ENCODE measurements around the gene RSRP1.

RSRP1 gene

DNA sequence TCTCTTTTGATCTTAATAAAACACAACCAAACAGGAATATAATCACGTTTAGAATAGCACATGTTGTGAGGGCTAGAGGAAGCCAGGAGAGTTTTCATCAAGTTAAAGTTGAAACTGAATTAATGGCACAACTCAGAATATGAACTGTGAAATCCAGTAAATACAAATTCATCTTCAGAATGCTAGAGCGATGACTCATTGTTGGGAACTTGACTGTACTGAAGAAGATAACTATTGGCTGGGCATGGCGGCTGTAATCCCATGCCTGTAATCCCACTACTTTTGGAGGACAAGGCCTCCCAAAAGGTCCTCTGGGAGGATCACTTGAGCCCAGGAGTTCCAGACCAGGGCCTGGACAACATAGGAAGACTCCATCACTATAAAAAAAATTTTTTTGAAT is 23.8 kb downstream of the RSRP1 start:
- TF ChIP-seq, protein P1, sequence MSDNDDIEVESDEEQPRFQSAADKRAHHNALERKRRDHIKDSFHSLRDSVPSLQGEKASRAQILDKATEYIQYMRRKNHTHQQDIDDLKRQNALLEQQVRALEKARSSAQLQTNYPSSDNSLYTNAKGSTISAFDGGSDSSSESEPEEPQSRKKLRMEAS (IDR thresholded peaks at IDR 0.05; ENCODE audit: low read depth, low read length), result no peak
- TF ChIP-seq MYC (IDR thresholded peaks at IDR 0.05; ENCODE audit: low read depth, low read length) (no peak), POLR2A (IDR thresholded peaks at IDR 0.05; ENCODE audit: extremely low read depth, insufficient read length) (no peak)
- TF ChIP-seq, protein P2, sequence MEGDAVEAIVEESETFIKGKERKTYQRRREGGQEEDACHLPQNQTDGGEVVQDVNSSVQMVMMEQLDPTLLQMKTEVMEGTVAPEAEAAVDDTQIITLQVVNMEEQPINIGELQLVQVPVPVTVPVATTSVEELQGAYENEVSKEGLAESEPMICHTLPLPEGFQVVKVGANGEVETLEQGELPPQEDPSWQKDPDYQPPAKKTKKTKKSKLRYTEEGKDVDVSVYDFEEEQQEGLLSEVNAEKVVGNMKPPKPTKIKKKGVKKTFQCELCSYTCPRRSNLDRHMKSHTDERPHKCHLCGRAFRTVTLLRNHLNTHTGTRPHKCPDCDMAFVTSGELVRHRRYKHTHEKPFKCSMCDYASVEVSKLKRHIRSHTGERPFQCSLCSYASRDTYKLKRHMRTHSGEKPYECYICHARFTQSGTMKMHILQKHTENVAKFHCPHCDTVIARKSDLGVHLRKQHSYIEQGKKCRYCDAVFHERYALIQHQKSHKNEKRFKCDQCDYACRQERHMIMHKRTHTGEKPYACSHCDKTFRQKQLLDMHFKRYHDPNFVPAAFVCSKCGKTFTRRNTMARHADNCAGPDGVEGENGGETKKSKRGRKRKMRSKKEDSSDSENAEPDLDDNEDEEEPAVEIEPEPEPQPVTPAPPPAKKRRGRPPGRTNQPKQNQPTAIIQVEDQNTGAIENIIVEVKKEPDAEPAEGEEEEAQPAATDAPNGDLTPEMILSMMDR (IDR thresholded peaks at IDR 0.05; ENCODE audit: low read depth, low read length), result no peak
- no peak overlapping the region for H3K4me3 ChIP-seq (ENCODE audit: low read depth, low read length)
- no peak for DNase-seq (ENCODE audit: low read depth)

DNA sequence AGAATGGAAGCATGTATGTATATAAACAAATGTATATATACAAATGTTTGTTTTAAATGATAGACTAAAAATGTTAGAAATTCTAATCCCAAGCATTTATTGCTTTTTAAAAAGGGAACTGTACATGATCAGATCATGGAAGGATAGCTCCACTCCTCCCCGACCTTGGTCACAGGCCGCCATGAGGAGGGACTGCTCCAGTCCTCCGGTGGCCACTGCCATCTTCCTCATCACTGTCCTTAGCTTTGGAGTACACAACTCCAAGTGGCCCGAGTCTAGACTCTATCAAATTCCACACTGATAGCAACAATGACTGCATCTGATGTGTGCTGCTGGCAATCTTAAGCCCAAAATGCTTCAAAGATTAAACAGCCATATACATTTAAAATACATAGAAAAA is 24.6 kb downstream of the RSRP1 start:
- DNase-seq (ENCODE audit: low read depth), result no peak
- no peak for TF ChIP-seq MYC (IDR thresholded peaks at IDR 0.05; ENCODE audit: low read depth, low read length)
- no peak for TF ChIP-seq POLR2A (IDR thresholded peaks at IDR 0.05; ENCODE audit: extremely low read depth, insufficient read length)
- TF ChIP-seq, protein P2 (IDR thresholded peaks at IDR 0.05; ENCODE audit: low read depth, low read length), result no peak
- TF ChIP-seq, protein P1 (IDR thresholded peaks at IDR 0.05; ENCODE audit: low read depth, low read length), result no peak
- H3K4me3 ChIP-seq (ENCODE audit: low read depth, low read length), result no peak overlapping the region

DNA sequence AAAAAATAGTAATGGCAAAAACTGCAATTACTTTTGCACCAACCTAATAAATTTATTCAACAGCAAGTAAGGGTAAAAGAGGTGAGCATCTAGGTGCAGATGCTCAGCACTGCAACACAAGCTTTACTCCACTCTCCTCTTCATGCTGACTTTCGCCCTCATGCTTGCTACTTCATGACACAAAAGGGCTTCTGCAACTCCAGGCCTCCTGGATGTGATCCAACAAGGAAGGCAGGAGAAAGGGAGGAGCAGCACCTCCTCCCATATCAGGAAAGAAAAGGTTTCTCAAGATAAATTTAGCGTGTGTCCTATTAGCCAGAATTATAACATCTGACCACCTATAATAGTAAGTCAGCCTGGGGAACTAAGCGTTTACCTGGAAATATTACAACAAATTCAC is 26.6 kb downstream of the RSRP1 start:
- H3K4me3 ChIP-seq (ENCODE audit: low read depth, low read length), result no peak overlapping the region
- DNase-seq (ENCODE audit: low read depth), result no peak
- TF ChIP-seq MYC (IDR thresholded peaks at IDR 0.05; ENCODE audit: low read depth, low read length), result no peak
- TF ChIP-seq, protein P2 (IDR thresholded peaks at IDR 0.05; ENCODE audit: low read depth, low read length), result no peak
- TF ChIP-seq, protein P1 (IDR thresholded peaks at IDR 0.05; ENCODE audit: low read depth, low read length), result no peak
- TF ChIP-seq POLR2A (IDR thresholded peaks at IDR 0.05; ENCODE audit: extremely low read depth, insufficient read length), result no peak

DNA sequence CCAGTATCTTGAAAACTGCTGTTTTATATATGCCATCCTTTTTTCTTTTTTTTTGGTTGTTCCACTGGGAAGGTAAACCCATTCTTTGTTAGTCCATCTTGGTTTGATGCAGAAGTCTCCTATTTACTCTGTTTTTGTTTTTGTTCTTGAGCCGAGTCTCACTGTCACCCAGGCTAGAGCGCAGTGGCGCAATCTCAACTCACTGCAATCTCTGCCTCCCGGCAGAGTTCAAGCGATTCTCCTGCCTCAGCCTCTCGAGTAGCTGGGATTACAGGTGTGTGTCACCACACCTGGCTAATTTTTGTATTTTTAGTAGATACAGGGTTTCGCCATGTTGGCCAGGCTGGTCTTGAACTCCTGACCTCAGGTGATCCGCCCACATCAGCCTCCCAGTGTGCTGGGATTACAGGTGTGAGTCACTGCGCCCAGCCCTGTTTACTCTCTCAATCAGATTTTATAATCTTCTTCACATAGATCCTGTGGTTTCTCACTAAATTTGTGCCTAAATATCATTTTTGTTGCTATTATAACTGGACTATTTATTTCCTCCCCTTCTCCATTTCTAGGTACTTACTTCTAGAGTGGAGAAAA is 27.5 kb downstream of the RSRP1 start:
- TF ChIP-seq, protein P2 (IDR thresholded peaks at IDR 0.05; ENCODE audit: low read depth, low read length), result no peak
- no peak for TF ChIP-seq MYC (IDR thresholded peaks at IDR 0.05; ENCODE audit: low read depth, low read length)
- no peak for DNase-seq (ENCODE audit: low read depth)
- no peak overlapping the region for H3K4me3 ChIP-seq (ENCODE audit: low read depth, low read length)

DNA sequence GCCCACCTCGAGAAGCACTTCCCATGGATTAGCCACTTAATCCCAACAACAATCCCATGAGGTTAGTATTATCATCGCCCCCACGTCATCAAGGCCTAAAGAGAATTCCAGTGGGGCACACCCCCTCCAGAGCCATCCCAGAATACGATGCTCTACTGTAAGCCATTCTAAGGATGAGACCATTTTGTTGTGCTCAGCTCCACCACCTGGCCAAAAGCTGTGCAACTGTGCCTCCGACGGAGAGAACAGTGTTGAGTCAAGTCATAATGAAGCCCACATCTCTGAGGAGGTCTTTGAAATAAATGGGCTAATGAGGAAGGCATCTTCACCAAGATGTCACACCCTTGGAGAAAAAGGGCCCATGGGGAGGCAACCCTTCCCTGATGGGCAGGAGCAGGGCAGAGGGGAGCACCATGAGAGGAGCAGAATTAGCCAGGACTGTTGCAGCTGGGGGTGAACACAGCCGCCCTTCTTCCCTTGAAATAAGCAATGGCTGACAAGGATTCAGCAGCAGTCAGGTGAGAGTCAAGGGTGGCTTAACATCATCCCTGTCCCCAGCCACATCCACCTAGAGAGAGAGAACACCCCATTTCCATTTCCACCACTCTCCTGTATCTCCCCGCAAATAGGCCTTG is 29.5 kb downstream of the RSRP1 start:
- peak; percentile 26 for DNase-seq (ENCODE audit: low read depth)
- H3K4me3 ChIP-seq (ENCODE audit: low read depth, low read length), result no peak overlapping the region
- TF ChIP-seq MYC (IDR thresholded peaks at IDR 0.05; ENCODE audit: low read depth, low read length) (no peak), POLR2A (IDR thresholded peaks at IDR 0.05; ENCODE audit: extremely low read depth, insufficient read length) (no peak)
- TF ChIP-seq, protein P2 (IDR thresholded peaks at IDR 0.05; ENCODE audit: low read depth, low read length), result peak; percentile 7

DNA sequence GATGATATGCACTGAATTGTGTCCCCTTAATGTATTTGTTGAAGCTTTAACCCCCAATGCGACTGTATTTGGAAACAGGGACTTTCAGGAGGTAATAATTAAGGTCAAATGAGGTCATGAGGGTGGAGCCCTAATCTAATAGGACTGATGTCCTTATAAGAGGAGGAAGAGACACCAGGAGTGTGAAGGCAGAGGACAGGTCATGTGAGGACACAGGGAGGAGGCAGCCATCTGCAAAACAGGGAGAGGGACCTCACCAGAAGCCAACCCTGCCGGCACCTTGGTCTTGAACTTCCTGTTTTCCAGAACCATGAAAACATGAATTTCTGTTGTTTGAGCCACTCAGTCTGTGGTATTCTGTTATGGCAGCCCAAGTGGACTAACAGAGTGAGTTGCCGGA is 30.2 kb downstream of the RSRP1 start:
- peak; percentile 84 for DNase-seq (ENCODE audit: low read depth)
- H3K4me3 ChIP-seq (ENCODE audit: low read depth, low read length), result no peak overlapping the region
- TF ChIP-seq MYC (IDR thresholded peaks at IDR 0.05; ENCODE audit: low read depth, low read length) (no peak), POLR2A (IDR thresholded peaks at IDR 0.05; ENCODE audit: extremely low read depth, insufficient read length) (no peak)
- TF ChIP-seq, protein P1 (IDR thresholded peaks at IDR 0.05; ENCODE audit: low read depth, low read length), result no peak
- TF ChIP-seq, protein P2 (IDR thresholded peaks at IDR 0.05; ENCODE audit: low read depth, low read length), result no peak

Measured in NB4 (cell line).